Panc1 (cell line): ENCODE measurements around the gene SOS2.

Experiments used
- CTCF ChIP-seq: fragments of 450-650 bp; IDR thresholded peaks from 2 replicates; pipeline ENCODE4 v1.5.1; 2017; ENCODE audit warnings: mild to moderate bottlenecking
- POLR2AphosphoS5 ChIP-seq: IDR thresholded peaks from 2 replicates; pipeline ENCODE4 v1.6.1; 2012; ENCODE audit warnings: mild to moderate bottlenecking, low read depth, low read length, moderate library complexity
- TCF7L2 ChIP-seq: IDR thresholded peaks from 2 replicates; pipeline ENCODE4 v1.6.1; 2011; ENCODE audit warnings: mild to moderate bottlenecking, low read depth, low read length, inconsistent platforms

GRCh38 chr14:50228313-50228712, 3.1 kb downstream of the SOS2 start:
- TF ChIP-seq CTCF, result no peak
- TF ChIP-seq TCF7L2, result no peak
- TF ChIP-seq POLR2AphosphoS5, result no peak
